Natural killer cell (primary cell): ENCODE measurements around the gene LGALS1. TPM values are rescaled to one million over a fixed set of nuclear protein-coding genes. Genes with fewer than 3 reads are reported as not detected.

ENCODE experiments used
- ATAC-seq, 3 donors: fragments of 150-1000 bp in 2 of 3; fragments of 200-7000 bp in 1 of 3; cut with Tn5 transposase; 1 replicate in 1 of 3; 2 replicates in 2 of 3; pipeline ENCODE4 v1.10.0; 2021; ENCODE audit warnings: mild to moderate bottlenecking in 2 of 3, moderate library complexity in 2 of 3
- DNase-seq, 2 donors: peaks; one replicate each; pipeline versions ENCODE4 v3.0.0 to v3.0.0-alpha.2; 2013 to 2021; ENCODE audit warnings: mixed read lengths in 1 of 2
- H3K27ac ChIP-seq: one replicate; pipeline ENCODE4 v1.5.1; 2013; ENCODE audit warnings: mild to moderate bottlenecking, low read length
- H3K27me3 ChIP-seq: one replicate; pipeline ENCODE4 v1.6.1; 2013; ENCODE audit warnings: low read length; ENCODE audit not compliant: control insufficient read depth, insufficient read depth
- H3K36me3 ChIP-seq: one replicate; pipeline ENCODE4 v1.6.1; 2013; ENCODE audit warnings: low read length; ENCODE audit not compliant: control insufficient read depth, insufficient read depth
- H3K4me1 ChIP-seq: one replicate; pipeline ENCODE4 v1.6.1; 2013; ENCODE audit warnings: low read length; ENCODE audit not compliant: control insufficient read depth, insufficient read depth
- H3K4me3 ChIP-seq: one replicate; pipeline ENCODE4 v1.5.1; 2013; ENCODE audit warnings: low read length
- H3K9me3 ChIP-seq: one replicate; pipeline ENCODE4 v1.6.1; 2013; ENCODE audit warnings: low read length; ENCODE audit not compliant: control insufficient read depth, insufficient read depth
- H3K27ac Mint-ChIP-seq, 2 donors: one replicate each; pipeline ENCODE4 v1.8.0; 2022; ENCODE audit warnings: mild to moderate bottlenecking in 2 of 2, mixed read lengths in 2 of 2, moderate library complexity in 1 of 2
- H3K27me3 Mint-ChIP-seq, 2 donors: one replicate each; pipeline ENCODE4 v1.8.0; 2022; ENCODE audit warnings: low read depth in 2 of 2, mixed read lengths in 2 of 2
- H3K36me3 Mint-ChIP-seq: one replicate; pipeline ENCODE4 v1.8.0; 2022; ENCODE audit warnings: mixed read lengths
- H3K4me1 Mint-ChIP-seq, 2 donors: one replicate each; pipeline ENCODE4 v1.8.0; 2022; ENCODE audit warnings: mixed read lengths in 2 of 2
- H3K4me3 Mint-ChIP-seq: one replicate; pipeline ENCODE4 v1.8.0; 2022; ENCODE audit warnings: mild to moderate bottlenecking, moderate library complexity, mixed read lengths
- H3K9me3 Mint-ChIP-seq, 2 donors: one replicate each; pipeline ENCODE4 v1.8.0; 2022; ENCODE audit warnings: mixed read lengths in 2 of 2
- CTCF ChIP-seq: fragments of 200-600 bp; IDR thresholded peaks from one replicate; pipeline ENCODE4 v1.8.0; 2022; ENCODE audit warnings: antibody characterized with exemption
- WGBS: methylation state at CpG from one replicate; pipeline ENCODE4 v1.1.7; 2013; ENCODE audit warnings: missing lambda C conversion rate; ENCODE audit not compliant: insufficient coverage; 5-methylcytosine and 5-hydroxymethylcytosine counted together
- intact Hi-C: fragments of 100-400 bp; cut with micrococcal nuclease; formaldehyde crosslinking; loops from one replicate; pipeline ENCODE4 v1.14.2; 2022
- total RNA-seq, 4 donors: library from RNA; stranded (reverse); fragments of 120-200 nt in 1 of 4; gene quantifications; one replicate each; pipeline versions ENCODE4 v1.2.3 to v1.2.4, GENCODE V29; 2013 to 2022

Gene LGALS1
- total RNA-seq, 3 donors from 2014 or later (not counting 1 experiment from before 2014, with no cell fraction given): 195 to 218 (median 214) TPM

DNA sequence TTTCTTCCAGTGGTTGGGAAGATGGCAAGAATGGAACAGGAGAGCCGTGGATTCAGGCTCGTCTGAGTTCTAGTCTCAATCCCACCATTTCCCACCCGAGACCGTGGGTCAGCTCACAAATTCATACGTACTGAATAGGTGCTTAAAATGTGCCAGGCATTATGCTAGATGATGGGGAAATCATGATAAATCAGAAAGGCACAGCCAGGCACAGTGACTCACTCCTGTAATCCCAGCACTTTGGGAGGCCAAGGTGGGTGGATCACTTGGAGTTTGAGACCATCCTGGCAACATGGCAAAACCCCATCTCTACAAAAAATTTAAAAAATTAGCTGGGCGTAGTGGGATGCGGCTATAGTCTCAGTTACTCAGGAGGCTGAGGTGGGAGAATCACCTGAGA is 28.5 kb downstream of the LGALS1 start:
- Mint-ChIP-seq H3K27ac (no peak overlapping the region), H3K4me1 (peaks cover 11 to 13% of the 10 kb centered on the region in 2 donors), H3K27me3 (no peaks in the 10 kb centered on the region), H3K36me3 (no peaks in the 10 kb centered on the region), H3K4me3 (no peak overlapping the region), H3K9me3 (no peaks in the 10 kb centered on the region)
- no peak overlapping the region for H3K27ac ChIP-seq
- H3K9me3 ChIP-seq: no peaks in the 10 kb centered on the region
- no peaks in the 10 kb centered on the region for H3K27me3 ChIP-seq
- ATAC-seq: no peak
- H3K4me1 ChIP-seq: peaks cover 20% of the 10 kb centered on the region
- H3K36me3 ChIP-seq: no peaks in the 10 kb centered on the region
- WGBS: 73% methylated on average over 5 of the region's 7 CpGs
- intact Hi-C loops: no loop called here
- no peak for TF ChIP-seq CTCF
- no peak overlapping the region for H3K4me3 ChIP-seq
- DNase-seq: no peak

DNA sequence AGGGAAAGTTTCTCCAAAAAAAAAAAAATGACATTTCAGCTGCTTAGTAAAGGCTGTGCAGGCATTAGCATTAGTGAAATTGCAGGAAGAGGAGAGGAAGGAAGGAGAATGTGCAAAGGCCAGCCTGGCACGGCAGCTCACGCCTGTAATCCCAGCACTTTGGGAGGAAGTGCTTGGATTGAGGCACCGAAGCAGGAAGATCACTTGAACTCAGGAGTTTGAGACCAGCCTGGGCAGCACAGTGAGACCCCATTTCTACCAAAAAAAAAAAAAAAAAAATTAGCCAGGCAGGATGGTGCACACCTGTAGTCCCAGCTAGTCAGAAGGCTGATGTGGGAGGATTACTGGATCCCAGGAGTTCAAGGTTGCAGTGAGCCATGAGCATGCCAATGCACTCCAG is 29.2 kb downstream of the LGALS1 start:
- intact Hi-C loops: no loop called here
- peaks cover 11 to 13% of the 10 kb centered on the region in 2 donors for H3K4me1 Mint-ChIP-seq

DNA sequence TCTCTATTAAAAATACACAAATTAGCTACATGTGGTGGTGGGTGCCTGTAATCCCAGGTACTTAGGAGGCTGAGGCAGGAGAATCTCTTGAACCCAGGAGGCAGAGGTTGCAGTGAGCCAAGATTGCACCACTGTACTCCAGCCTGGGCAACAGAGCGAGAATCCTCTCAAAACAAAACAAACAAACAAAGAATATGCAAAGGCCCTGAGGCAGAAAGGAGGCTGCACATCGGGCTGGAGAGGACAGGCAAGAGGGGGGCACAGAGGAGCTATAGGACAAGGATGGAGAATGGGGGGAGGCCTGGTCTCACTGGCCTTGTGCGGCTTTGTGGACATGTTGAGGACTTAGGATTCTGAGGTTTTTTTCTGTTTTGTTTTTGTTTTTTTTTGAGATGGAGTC is 29.8 kb downstream of the LGALS1 start:
- Mint-ChIP-seq H3K4me3 (no peak overlapping the region), H3K27me3 (no peaks in the 10 kb centered on the region)

More for the DNA sequence above, 29.2 kb downstream of the LGALS1 start:
- no peak overlapping the region for H3K27ac Mint-ChIP-seq
- H3K27me3 ChIP-seq: no peaks in the 10 kb centered on the region
- H3K36me3 ChIP-seq: no peaks in the 10 kb centered on the region
- no peak overlapping the region for H3K27ac ChIP-seq
- no peaks in the 10 kb centered on the region for H3K36me3 Mint-ChIP-seq
- no peaks in the 10 kb centered on the region for H3K27me3 Mint-ChIP-seq
- H3K4me3 ChIP-seq: no peak overlapping the region
- no peaks in the 10 kb centered on the region for H3K9me3 Mint-ChIP-seq
- H3K9me3 ChIP-seq: no peaks in the 10 kb centered on the region
- no peak for TF ChIP-seq CTCF
- 83% methylated on average over 3 of the region's 3 CpGs for WGBS
- DNase-seq (no peak), ATAC-seq (no peak)
- peaks cover 20% of the 10 kb centered on the region for H3K4me1 ChIP-seq
- H3K4me3 Mint-ChIP-seq: no peak overlapping the region

More for the DNA sequence above, 29.8 kb downstream of the LGALS1 start:
- no peaks in the 10 kb centered on the region for H3K36me3 ChIP-seq
- Mint-ChIP-seq H3K4me1 (peaks cover 11 to 13% of the 10 kb centered on the region in 2 donors), H3K36me3 (no peaks in the 10 kb centered on the region), H3K27ac (no peak overlapping the region), H3K9me3 (no peaks in the 10 kb centered on the region)
- peaks cover 20% of the 10 kb centered on the region for H3K4me1 ChIP-seq
- ATAC-seq (no peak), DNase-seq (no peak)
- 81% methylated on average over 2 of the region's 3 CpGs for WGBS
- H3K9me3 ChIP-seq: no peaks in the 10 kb centered on the region
- no peaks in the 10 kb centered on the region for H3K27me3 ChIP-seq
- intact Hi-C loops: no loop called here
- TF ChIP-seq CTCF: no peak
- no peak overlapping the region for H3K4me3 ChIP-seq
- H3K27ac ChIP-seq: no peak overlapping the region
